GM12873 (cell line): Measurements from ENCODE around the gene LEAP2.

Experiments
- CTCF ChIP-seq: IDR thresholded peaks from 2 replicates; pipeline ENCODE4 v1.5.1; 2012; ENCODE audit warnings: low read depth, mild to moderate bottlenecking, moderate library complexity, low read length, control low read depth; ENCODE audit not compliant: insufficient read depth; ENCODE audit errors: missing control alignments

Gene LEAP2

GRCh38 chr5:132828846-132829494 is 44.5 kb upstream of the LEAP2 start:
- no peak for TF ChIP-seq CTCF

GRCh38 chr5:132829742-132830435 is 43.6 kb upstream of the LEAP2 start:
- TF ChIP-seq CTCF = peak; percentile 88

- TF ChIP-seq CTCF = no peak
These were observed 42.9 kb upstream of the LEAP2 start, which contains the start of gene SHROOM1 for GRCh38 chr5:132830436-132831094. Gene SHROOM1, minus strand, starts transcription at chr5:132830647. Its CDS starts 4,507 bp downstream, at chr5:132826140.

GRCh38 chr5:132831095-132831860 is 42.2 kb upstream of the LEAP2 start:
- no peak for TF ChIP-seq CTCF

- TF ChIP-seq CTCF = no peak
These were observed 40.9 kb upstream of the LEAP2 start for GRCh38 chr5:132832612-132833011.

GRCh38 chr5:132834057-132834456 is 39.4 kb upstream of the LEAP2 start:
- no peak for TF ChIP-seq CTCF
